ENCODE results near the gene KIF26B. TPM values are rescaled to one million over a fixed set of nuclear protein-coding genes. Genes with fewer than 3 reads are reported as not detected.

KIF26B gene
- total RNA-seq, 2 donors from 2014 or later, result 0.83 to 1.3 TPM

GRCh38 chr1:245301162-245301580 is 146.4 kb downstream of the KIF26B start:
- Histone ChIP-seq H3K9me3 (no peaks in the 10 kb centered on the region), H3K27ac (no peak overlapping the region), H3K4me3 (peak overlapping the region in 1 of 2 donors; percentile 2), H3K4me1 (peaks cover 0 to 9% of the 10 kb centered on the region in 2 donors), H3K36me3 (no peaks in the 10 kb centered on the region), H3K27me3 (no peaks in the 10 kb centered on the region)
- no peak for DNase-seq (ENCODE audit: low spot score)
- no peak for TF ChIP-seq CTCF (IDR thresholded peaks at IDR 0.05)

GRCh38 chr1:245301921-245302320 is 147.1 kb downstream of the KIF26B start:
- Histone ChIP-seq H3K4me3 (no peak overlapping the region), H3K27ac (no peak overlapping the region), H3K36me3 (no peaks in the 10 kb centered on the region), H3K27me3 (no peaks in the 10 kb centered on the region), H3K4me1 (peaks cover 0 to 12% of the 10 kb centered on the region in 2 donors), H3K9me3 (no peaks in the 10 kb centered on the region)
- TF ChIP-seq CTCF (IDR thresholded peaks at IDR 0.05), result no peak
- DNase-seq (ENCODE audit: low spot score), result no peak

- no peaks in the 10 kb centered on the region for H3K36me3 ChIP-seq
Measured at GRCh38 chr1:245304698-245305097, 149.9 kb downstream of the KIF26B start.

GRCh38 chr1:245306020-245306419 is 151.2 kb downstream of the KIF26B start:
- Histone ChIP-seq H3K4me3 (no peak overlapping the region), H3K27me3 (no peaks in the 10 kb centered on the region), H3K36me3 (no peaks in the 10 kb centered on the region), H3K4me1 (peaks cover 0 to 10% of the 10 kb centered on the region in 2 donors), H3K9me3 (no peaks in the 10 kb centered on the region), H3K27ac (no peak overlapping the region)
- no peak for TF ChIP-seq CTCF (IDR thresholded peaks at IDR 0.05)
- DNase-seq (ENCODE audit: low spot score), result no peak

More at GRCh38 chr1:245304698-245305097, 149.9 kb downstream of the KIF26B start:
- TF ChIP-seq CTCF (IDR thresholded peaks at IDR 0.05), result no peak
- peaks cover 0 to 15% of the 10 kb centered on the region in 2 donors for H3K4me1 ChIP-seq
- no peak for DNase-seq (ENCODE audit: low spot score)
- no peaks in the 10 kb centered on the region for H3K9me3 ChIP-seq
- no peaks in the 10 kb centered on the region for H3K27me3 ChIP-seq
- no peak overlapping the region for H3K27ac ChIP-seq
- no peak overlapping the region for H3K4me3 ChIP-seq

GRCh38 chr1:245306628-245307410 is 152.0 kb downstream of the KIF26B start:
- Histone ChIP-seq H3K27ac (no peak overlapping the region), H3K27me3 (no peaks in the 10 kb centered on the region), H3K4me3 (no peak overlapping the region), H3K36me3 (no peaks in the 10 kb centered on the region), H3K9me3 (no peaks in the 10 kb centered on the region), H3K4me1 (peaks cover 0 to 7% of the 10 kb centered on the region in 2 donors)
- no peak for DNase-seq (ENCODE audit: low spot score)
- no peak for TF ChIP-seq CTCF (IDR thresholded peaks at IDR 0.05)
